Right lobe of liver (tissue), 4 donors: Measurements from ENCODE around the gene SCGB1A1.

Experiments used
- CTCF ChIP-seq, 4 donors: fragments of 200-600 bp in 3 of 4; fragments of 450-650 bp in 1 of 4; IDR thresholded peaks; one replicate each; pipeline versions ENCODE4 v1.5.1 to v1.8.0; 2016 to 2022; ENCODE audit warnings: antibody characterized with exemption in 4 of 4, mild to moderate bottlenecking in 2 of 4
- POLR2A ChIP-seq: fragments of 450-650 bp; IDR thresholded peaks from one replicate; pipeline ENCODE4 v1.6.1; 2017; ENCODE audit warnings: antibody characterized with exemption, mild to moderate bottlenecking
- donor health status: DM: no; HTN: no; CAD: no.
- donor health status: DM: no; HTN: no; CAD: no.
- donor health status: DM: no; HTN: yes; CAD: no.

- no peak for TF ChIP-seq POLR2A
- peak in 1 of 4 donors; percentile 2 for TF ChIP-seq CTCF (IDR thresholded peaks at IDR 0.05)
Measured at GRCh38 chr11:62393735-62394134, 25.1 kb upstream of the SCGB1A1 start.
